Measurements from ENCODE around the gene CCM2L.
A peak's percentile ranks its signal among the peaks of the same experiment; 100 is the strongest.
"Not testable (repeated sequence)": the region's sequence is repeated elsewhere in the genome, so short reads cannot be mapped to it uniquely, and the experiment has no call there.

CCM2L gene

DNA sequence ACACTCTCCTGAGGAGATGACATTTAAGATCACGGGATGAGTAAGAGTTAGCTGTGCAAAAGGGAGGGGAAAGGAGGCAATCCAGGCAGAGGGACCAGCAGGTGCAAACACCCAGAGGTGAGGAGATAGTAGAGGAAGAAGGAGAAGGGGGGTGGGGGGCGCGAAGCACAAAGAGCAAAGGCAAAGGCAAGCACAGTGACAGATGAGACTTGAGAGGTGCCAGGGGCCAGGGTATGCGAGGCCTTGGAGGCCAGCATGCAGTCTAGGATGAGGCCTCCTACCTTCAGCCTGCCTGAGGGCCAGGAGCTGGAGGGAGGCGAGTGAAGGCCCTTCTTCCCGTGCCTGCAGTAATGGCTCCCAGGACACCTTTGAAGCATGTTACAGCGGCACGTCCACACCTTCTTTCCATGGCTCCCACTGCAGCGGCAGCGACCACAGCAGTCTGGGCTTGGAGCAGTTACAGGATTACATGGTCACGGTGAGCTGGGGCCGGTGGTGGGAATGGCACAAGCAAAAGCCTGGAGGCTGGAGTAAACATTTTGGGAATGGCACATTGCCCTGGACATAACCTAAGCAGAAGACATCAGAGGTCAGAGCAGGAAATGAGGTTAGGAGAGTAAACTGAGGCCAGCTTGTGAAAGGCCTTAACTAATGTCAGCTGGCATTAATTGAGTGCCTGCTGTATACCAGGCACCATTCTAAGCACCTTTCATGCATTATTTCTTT is 18.6 kb downstream of the CCM2L start:
- DNase-seq (ENCODE audit: low read depth in 3 of 3): no peak

DNA sequence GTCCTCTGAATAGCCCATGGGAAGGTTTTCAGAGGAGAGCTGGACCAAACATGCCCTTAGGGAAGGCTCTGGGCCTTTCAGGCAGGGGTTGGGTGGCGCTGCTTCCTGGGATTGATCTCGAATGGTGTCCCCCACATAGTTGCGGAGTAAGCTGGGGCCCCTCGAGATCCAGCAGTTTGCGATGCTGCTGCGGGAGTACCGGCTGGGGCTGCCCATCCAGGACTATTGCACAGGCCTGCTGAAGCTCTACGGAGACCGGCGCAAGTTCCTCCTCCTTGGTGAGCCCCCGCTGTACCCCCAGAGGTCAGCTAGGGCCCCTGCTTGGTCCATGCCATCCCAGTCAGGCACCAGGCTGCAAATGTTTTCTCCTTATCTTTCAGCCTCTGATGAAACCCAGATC is 19.3 kb downstream of the CCM2L start:
- no peak for DNase-seq (ENCODE audit: low read depth in 3 of 3)

DNA sequence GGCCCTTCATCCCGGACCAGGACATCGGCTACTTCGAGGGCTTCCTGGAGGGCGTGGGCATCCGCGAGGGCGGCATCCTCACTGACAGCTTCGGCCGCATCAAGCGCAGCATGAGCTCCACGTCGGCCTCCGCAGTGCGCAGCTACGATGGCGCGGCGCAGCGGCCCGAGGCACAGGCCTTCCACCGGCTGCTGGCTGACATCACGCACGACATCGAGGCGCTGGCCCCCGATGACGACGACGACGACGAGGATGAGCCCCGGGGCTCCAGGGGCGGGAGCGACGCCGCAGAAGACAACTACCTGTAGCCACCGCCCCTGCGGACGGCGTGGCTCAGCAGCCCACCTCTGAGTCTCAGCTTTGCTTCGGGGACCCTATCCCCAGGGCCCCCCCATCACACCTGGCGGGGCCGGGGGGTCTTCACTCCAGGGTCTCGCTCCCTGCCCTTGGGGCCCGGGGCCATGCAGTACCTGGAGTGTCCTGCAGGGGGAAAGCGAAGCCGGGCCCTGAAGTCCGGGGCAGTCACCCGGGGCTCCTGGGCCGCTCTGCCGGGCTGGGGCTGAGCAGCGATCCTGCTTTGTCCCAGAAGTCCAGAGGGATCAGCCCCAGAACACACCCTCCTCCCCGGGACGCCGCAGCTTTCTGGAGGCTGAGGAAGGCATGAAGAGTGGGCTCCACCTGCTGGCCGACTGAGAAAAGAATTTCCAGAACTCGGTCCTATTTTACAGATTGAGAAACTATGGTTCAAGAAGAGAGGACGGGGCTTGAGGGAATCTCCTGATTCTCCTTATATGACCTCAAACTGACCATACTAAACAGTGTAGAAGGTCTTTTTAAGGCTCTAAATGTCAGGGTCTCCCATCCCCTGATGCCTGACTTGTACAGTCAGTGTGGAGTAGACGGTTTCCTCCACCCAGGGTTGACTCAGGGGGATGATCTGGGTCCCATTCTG is 21.0 kb downstream of the CCM2L start:
- DNase-seq (ENCODE audit: low read depth in 3 of 3): peak; percentile 20 to 47 (median 22)

DNA sequence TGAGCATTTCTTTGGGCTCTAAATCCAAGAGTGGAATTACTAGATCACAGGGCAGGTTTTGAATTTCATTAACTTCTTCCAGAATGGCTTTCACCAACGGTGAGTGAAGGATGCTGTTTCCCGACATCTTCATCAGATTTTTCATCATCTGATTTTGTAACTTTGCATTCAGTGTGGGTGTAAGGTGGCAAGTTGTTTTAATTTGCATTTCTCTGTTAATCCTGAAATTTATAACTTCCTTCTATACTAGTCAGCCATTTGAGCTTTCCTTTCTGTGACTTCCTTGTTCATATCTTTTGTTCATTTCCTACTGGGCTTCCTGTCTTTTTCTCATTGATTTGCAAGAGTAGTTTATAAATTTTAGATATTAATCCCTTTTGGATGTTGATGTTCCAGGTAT is 23.1 kb downstream of the CCM2L start:
- DNase-seq (ENCODE audit: low read depth in 3 of 3): no peak

DNA sequence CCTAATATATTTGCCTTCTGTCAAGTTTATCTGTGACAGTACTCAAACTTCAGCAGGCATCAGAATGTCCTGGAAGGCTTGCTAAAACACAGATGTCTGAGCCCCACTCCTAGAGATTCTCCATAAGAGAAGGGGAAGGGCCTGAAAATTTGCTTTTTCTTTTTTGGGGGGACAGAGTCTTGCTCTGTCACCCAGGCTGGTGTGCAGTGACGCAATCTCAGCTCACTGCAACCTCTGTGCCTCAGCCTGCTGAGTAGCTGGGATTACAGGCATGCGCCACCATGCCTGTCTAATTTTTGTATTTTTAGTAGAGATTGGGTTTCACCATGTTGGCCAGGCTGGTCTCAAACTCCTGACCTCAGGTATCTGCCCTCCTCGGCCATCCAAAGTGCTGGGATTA is 23.5 kb downstream of the CCM2L start:
- not testable (repeated sequence) for DNase-seq (ENCODE audit: low read depth in 3 of 3)

GRCh38 chr20:32034581-32035425 is 24.6 kb downstream of the CCM2L start:
- DNase-seq (ENCODE audit: low read depth in 3 of 3): no peak

DNA sequence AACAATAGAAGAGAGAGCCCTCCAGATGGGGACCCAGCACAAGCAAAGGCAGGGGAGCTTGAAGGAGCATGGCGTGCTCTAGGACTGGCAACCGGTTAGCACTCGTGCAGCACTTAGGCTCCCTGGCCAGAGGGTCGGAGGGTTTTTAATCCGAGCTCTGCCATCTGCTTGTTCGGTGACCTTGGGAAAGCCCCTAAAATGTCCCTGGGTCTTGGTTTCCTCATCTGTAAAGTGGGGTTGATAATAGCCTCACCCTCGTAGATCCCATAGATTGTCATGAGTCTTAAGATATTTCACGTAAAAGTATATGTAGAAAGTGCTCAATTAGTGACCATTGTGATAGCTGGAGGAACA is 25.2 kb downstream of the CCM2L start:
- DNase-seq (ENCODE audit: low read depth in 3 of 3): no peak

DNA sequence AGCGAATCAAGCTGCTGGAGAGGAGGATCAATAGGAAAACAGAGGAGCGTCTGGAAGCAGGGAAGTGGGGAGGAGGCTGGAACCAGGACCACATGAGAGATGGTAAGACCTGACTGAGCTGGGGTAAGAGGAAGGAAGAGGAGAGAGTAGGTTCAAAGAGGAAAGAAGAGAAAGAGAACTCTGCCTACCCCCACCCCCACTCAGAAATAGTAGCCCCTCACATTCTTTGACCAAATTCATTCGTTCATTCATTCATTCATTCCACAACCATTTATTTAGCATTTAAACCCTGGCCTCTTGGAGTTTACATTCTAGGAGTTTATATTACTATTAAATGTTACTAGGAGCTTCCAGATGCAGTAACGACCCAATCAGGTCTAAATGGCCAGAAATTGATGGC is 26.0 kb downstream of the CCM2L start:
- no peak for DNase-seq (ENCODE audit: low read depth in 3 of 3)

GRCh38 chr20:32036716-32037485 is 26.7 kb downstream of the CCM2L start:
- DNase-seq (ENCODE audit: low read depth in 3 of 3): no peak

GRCh38 chr20:32037929-32038328 is 27.7 kb downstream of the CCM2L start:
- no peak for DNase-seq (ENCODE audit: low read depth in 3 of 3)

DNA sequence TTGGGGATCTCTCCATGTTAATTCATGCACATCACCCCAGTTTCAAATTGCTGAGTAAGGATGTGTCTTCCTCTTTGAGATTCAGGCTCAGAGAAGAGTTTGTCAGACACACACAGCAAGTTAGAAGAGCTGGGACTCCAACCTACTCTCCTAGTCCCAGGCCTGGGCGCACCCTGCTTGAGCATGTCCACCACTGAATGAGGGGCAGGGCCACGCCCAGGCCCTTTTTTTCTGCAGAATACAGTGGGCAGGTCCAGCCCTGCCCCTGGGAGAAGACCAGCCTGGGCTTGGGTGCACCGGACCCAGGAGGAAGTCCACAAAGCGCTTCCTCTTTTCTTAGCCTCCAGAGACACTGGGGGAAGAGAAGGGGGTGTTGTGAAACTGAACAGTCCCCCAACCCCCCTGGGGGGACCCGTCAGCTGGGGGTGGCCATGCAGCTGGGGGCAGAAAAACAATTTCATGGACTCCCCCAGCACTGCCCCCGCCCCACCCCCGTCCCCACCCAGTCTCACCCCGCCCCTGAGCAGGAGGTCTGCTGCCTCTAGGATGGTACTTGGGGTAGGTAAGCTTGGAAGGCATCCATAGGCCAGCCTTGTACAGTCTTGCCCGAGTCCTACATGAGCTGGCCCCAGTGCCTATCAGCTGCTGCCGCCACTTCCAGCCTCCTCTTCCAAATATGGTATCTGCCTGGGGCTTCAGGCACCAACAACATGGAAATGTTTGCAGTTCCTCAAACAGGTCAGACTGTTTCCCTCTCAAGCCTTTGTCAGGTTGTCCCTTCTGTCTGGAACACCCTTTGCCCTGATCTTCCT is 30.1 kb downstream of the CCM2L start:
- DNase-seq (ENCODE audit: low read depth in 3 of 3): no peak

GRCh38 chr20:32045999-32046398 is 35.8 kb downstream of the CCM2L start:
- DNase-seq (ENCODE audit: low read depth in 3 of 3): no peak

DNA sequence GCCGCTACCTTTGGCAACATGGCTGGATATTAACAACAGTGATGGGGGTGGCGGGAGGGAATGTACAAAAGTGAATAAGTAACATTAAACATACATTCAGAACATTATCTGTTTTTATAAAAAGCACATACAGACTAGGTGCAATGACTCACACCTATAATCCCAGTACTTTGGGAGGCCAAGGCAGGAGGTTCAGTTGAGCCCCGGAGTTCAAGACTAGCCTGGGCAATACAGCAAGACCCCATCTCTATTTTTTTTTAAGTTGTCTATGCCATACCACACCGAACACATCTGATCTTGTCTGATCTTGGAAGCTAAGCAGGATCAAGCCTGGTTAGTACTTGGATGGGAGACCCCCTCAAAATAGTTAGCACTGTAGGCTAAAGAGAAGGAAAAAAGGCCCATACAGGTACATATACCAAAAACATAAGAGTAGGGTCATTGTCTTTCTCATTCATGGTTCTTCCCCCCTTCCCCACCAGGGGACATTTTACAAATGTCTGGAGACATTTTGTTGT is 40.1 kb downstream of the CCM2L start:
- DNase-seq (ENCODE audit: low read depth in 3 of 3): no peak

GRCh38 chr20:32050851-32051556 is 40.8 kb downstream of the CCM2L start:
- DNase-seq (ENCODE audit: low read depth in 3 of 3): no peak

DNA sequence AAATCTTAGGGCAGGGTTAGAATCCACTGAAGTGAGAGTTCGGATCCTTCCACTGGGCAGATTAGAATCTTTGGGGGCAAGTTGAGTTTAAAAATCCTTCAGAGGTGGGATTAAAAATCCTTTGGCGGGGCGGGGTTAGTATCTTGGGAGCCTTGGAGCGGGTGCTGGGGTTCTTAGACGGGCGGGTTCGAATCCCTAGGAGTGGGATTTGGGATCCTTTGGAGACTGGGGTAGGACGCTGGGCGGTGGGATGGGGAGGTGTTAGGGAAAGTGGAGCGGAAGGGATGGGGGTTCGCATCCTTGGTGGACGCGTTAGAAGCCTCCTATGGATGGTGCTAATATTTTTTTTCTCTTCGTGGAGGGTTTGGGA is 41.5 kb downstream of the CCM2L start:
- DNase-seq (ENCODE audit: low read depth in 3 of 3): no peak

GRCh38 chr20:32052090-32052777 is 42.0 kb downstream of the CCM2L start, which contains the start of gene HCK:
HCK (plus strand) TSS chr20:32052242.
- no peak for DNase-seq (ENCODE audit: low read depth in 3 of 3)

DNA sequence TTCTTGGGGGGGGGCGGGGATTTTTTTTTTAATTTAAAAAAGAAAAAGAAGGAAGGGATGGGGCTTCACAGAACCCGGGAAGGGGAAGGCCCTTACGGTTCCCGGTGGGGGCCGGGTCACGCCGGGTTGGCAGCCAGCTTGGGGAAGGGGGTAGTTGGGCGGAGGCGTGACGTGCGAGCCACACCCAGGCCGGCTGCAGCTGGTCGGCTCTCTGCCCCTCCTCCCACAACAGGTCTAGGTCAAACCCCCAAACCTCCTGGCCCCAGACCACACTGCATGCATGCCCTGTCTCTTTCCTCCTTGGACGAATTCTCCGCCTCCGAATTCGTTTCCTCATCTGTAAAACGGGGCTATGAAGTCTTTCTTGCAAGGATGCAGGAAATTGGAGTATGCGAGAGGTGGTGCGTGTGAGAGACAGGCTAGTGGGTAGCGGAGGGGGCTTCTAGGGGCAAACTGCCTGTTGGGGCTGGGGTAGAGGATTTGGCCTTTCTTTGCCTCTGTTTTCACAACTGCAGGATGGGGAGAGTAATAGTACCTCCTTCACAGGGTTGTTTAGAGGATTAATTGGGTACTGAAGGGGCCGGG is 42.6 kb downstream of the CCM2L start:
- DNase-seq (ENCODE audit: low read depth in 3 of 3): no peak

DNA sequence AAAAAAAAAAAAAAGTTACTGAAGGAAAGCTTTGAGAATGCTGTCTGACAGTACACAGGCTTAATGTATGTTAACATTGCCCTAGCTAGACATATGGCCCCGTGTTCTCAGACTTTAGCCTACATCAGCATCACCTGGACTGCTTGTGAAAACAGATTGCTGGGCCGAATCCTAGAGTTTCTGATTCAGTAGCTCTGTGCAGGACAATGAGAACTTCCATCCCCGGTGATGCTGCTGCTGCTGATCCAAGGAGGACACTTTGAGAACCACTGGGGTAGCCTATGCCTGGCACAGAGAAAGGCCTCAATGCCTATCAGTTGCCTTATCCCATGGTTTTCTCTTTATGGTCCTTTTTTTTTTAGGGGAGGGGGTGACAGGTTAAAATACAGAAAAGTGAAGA is 43.4 kb downstream of the CCM2L start:
- DNase-seq (ENCODE audit: low read depth in 3 of 3): no peak
